Right atrium auricular region (tissue), 2 donors: ENCODE results near the gene HPSE2. TPM values are rescaled to one million over a fixed set of nuclear protein-coding genes. Genes with fewer than 3 reads are reported as not detected.

Source experiments
- DNase-seq: peaks from one replicate; pipeline ENCODE4 v3.0.0-alpha.2; 2019; ENCODE audit warnings: low spot score
- H3K27ac ChIP-seq, 2 donors: fragments of 200-600 bp; sonication (generic); 1 replicate in 1 of 2; 2 replicates in 1 of 2; pipeline ENCODE4 v1.5.1; 2016 to 2019
- H3K27me3 ChIP-seq, 2 donors: fragments of 200-600 bp; sonication (generic); one replicate each; pipeline versions ENCODE4 v1.5.1 to v1.6.0; 2017 to 2019
- H3K36me3 ChIP-seq: fragments of 200-600 bp; sonication (generic); one replicate; pipeline ENCODE4 v1.5.1; 2016
- H3K4me1 ChIP-seq, 2 donors: fragments of 200-600 bp; sonication (generic); one replicate each; pipeline versions ENCODE4 v1.5.1 to v1.6.0; 2017 to 2019
- H3K4me3 ChIP-seq, 2 donors: fragments of 200-600 bp; sonication (generic); 1 replicate in 1 of 2; 2 replicates in 1 of 2; pipeline ENCODE4 v1.5.1; 2017 to 2019; ENCODE audit warnings: mild to moderate bottlenecking in 1 of 2, moderate library complexity in 1 of 2
- H3K9me3 ChIP-seq, 2 donors: fragments of 200-600 bp; sonication (generic); one replicate each; pipeline ENCODE4 v1.5.1; 2019
- CTCF ChIP-seq, 2 donors: fragments of 200-600 bp; sonication (generic); IDR thresholded peaks; one replicate each; pipeline ENCODE4 v1.5.1; 2019; ENCODE audit warnings: antibody characterized with exemption in 2 of 2
- total RNA-seq, 2 donors: library from RNA; depleted of rRNA; stranded (reverse); fragments of >200 nt; gene quantifications; one replicate each; pipeline ENCODE4 v1.1.0, GENCODE V29; 2016

Gene HPSE2
- total RNA-seq, 2 donors from 2014 or later: not detected

- no peak overlapping the region for H3K27ac ChIP-seq
- no peaks in the 10 kb centered on the region for H3K4me1 ChIP-seq
- no peak for DNase-seq
- H3K4me3 ChIP-seq: no peak overlapping the region
- H3K9me3 ChIP-seq: no peaks in the 10 kb centered on the region
- no peak for TF ChIP-seq CTCF (IDR thresholded peaks at IDR 0.05)
- no peaks in the 10 kb centered on the region for H3K36me3 ChIP-seq
- H3K27me3 ChIP-seq: no peaks in the 10 kb centered on the region
Observed at GRCh38 chr10:98808282-98808892, 427.3 kb downstream of the HPSE2 start.

- Histone ChIP-seq H3K36me3 (no peaks in the 10 kb centered on the region), H3K4me3 (no peak overlapping the region), H3K27ac (no peak overlapping the region), H3K9me3 (peaks cover 0 to 5% of the 10 kb centered on the region in 2 donors), H3K27me3 (no peaks in the 10 kb centered on the region), H3K4me1 (no peaks in the 10 kb centered on the region)
- TF ChIP-seq CTCF (IDR thresholded peaks at IDR 0.05): no peak
- no peak for DNase-seq
Observed at GRCh38 chr10:98800263-98800662, 435.4 kb downstream of the HPSE2 start.

- H3K27ac ChIP-seq: no peak overlapping the region
Observed at GRCh38 chr10:98795467-98795866, 440.2 kb downstream of the HPSE2 start.

GRCh38 chr10:98790817-98791216, 444.8 kb downstream of the HPSE2 start:
- H3K27me3 ChIP-seq: no peaks in the 10 kb centered on the region
- no peaks in the 10 kb centered on the region for H3K36me3 ChIP-seq
- no peak for DNase-seq
- no peaks in the 10 kb centered on the region for H3K4me1 ChIP-seq
- H3K4me3 ChIP-seq: no peak overlapping the region
- TF ChIP-seq CTCF (IDR thresholded peaks at IDR 0.05): peak in 1 of 2 donors; percentile 21
- no peak overlapping the region for H3K27ac ChIP-seq
- no peaks in the 10 kb centered on the region for H3K9me3 ChIP-seq

More at GRCh38 chr10:98795467-98795866, 440.2 kb downstream of the HPSE2 start:
- DNase-seq: no peak
- Histone ChIP-seq H3K9me3 (no peaks in the 10 kb centered on the region), H3K36me3 (no peaks in the 10 kb centered on the region), H3K27me3 (no peaks in the 10 kb centered on the region), H3K4me1 (no peaks in the 10 kb centered on the region), H3K4me3 (no peak overlapping the region)
- TF ChIP-seq CTCF (IDR thresholded peaks at IDR 0.05): no peak

GRCh38 chr10:98778277-98778759, 457.3 kb downstream of the HPSE2 start:
- H3K4me1 ChIP-seq: no peaks in the 10 kb centered on the region
- H3K36me3 ChIP-seq: no peaks in the 10 kb centered on the region
- TF ChIP-seq CTCF (IDR thresholded peaks at IDR 0.05): no peak
- no peaks in the 10 kb centered on the region for H3K27me3 ChIP-seq
- no peak for DNase-seq
- no peaks in the 10 kb centered on the region for H3K9me3 ChIP-seq
- no peak overlapping the region for H3K27ac ChIP-seq
- no peak overlapping the region for H3K4me3 ChIP-seq

- no peak overlapping the region for H3K27ac ChIP-seq
- H3K4me3 ChIP-seq: no peak overlapping the region
- no peaks in the 10 kb centered on the region for H3K36me3 ChIP-seq
- no peak for DNase-seq
- peaks cover 0 to 3% of the 10 kb centered on the region in 2 donors for H3K9me3 ChIP-seq
- TF ChIP-seq CTCF (IDR thresholded peaks at IDR 0.05): no peak
- H3K4me1 ChIP-seq: no peaks in the 10 kb centered on the region
- H3K27me3 ChIP-seq: no peaks in the 10 kb centered on the region
Observed at GRCh38 chr10:98758463-98758862, 477.2 kb downstream of the HPSE2 start.
